Skeletal muscle satellite cell (primary cell): ENCODE data around the gene CD40.

ENCODE experiments used
- H3K27me3 ChIP-seq: 2 replicates; pipeline ENCODE4 v1.7.0; 2013; ENCODE audit warnings: low read length; ENCODE audit not compliant: control insufficient read depth, insufficient read depth
- H3K36me3 ChIP-seq: 2 replicates; pipeline ENCODE4 v1.7.0; 2013; ENCODE audit warnings: mild to moderate bottlenecking, control low read depth, low read length; ENCODE audit not compliant: insufficient read depth
- H3K4me1 ChIP-seq: 2 replicates; pipeline ENCODE4 v1.7.0; 2013; ENCODE audit warnings: low read length; ENCODE audit not compliant: control insufficient read depth, insufficient read depth
- H3K4me2 ChIP-seq: 2 replicates; pipeline ENCODE4 v1.7.0; 2013; ENCODE audit warnings: mild to moderate bottlenecking, low read length
- H3K4me3 ChIP-seq: 2 replicates; pipeline ENCODE4 v1.7.0; 2013; ENCODE audit warnings: low read length
- H3K9ac ChIP-seq: 2 replicates; pipeline ENCODE4 v1.7.0; 2013; ENCODE audit warnings: mild to moderate bottlenecking, low read depth, low read length, moderate library complexity
- H3K9me3 ChIP-seq: replicated peaks from 2 replicates; pipeline ENCODE4 v1.7.0; 2013; ENCODE audit warnings: mild to moderate bottlenecking, control low read depth, low read length

CD40 gene

DNA sequence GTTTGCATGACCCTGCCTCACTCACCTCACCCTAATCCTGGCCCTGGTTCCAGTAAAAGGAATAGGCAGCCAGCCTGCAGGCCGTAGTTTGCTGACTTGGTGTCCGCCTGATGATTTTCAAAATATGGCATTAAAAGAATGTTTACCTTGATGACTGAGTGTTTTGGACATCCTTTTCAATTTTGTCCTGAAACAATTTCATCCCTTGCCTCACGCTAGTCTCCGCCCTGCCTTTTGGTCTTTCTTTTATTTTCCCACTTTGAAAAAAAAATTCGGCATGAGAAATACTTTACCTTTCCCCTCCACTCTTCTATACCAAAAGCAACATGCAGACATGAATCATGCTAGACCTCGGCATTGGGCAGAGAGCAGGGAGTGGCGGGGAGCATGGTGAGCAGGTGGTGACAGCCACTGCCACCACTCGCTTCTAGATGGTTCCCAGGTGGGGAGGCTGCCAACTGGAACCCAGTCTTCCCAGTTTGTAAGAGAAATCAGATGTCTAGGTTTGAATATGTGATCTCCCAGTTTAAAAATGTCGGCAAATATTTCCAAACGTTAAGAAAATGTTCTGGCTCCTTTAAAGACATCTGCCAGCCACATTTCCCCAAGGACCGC is 9.4 kb downstream of the CD40 start:
- Histone ChIP-seq H3K36me3 (no peaks in the 10 kb centered on the region), H3K4me1 (no peaks in the 10 kb centered on the region), H3K4me3 (no peak overlapping the region), H3K9me3 (no peaks in the 10 kb centered on the region), H3K4me2 (no peak overlapping the region), H3K27me3 (peaks cover 59% of the 10 kb centered on the region), H3K9ac (no peak overlapping the region)

DNA sequence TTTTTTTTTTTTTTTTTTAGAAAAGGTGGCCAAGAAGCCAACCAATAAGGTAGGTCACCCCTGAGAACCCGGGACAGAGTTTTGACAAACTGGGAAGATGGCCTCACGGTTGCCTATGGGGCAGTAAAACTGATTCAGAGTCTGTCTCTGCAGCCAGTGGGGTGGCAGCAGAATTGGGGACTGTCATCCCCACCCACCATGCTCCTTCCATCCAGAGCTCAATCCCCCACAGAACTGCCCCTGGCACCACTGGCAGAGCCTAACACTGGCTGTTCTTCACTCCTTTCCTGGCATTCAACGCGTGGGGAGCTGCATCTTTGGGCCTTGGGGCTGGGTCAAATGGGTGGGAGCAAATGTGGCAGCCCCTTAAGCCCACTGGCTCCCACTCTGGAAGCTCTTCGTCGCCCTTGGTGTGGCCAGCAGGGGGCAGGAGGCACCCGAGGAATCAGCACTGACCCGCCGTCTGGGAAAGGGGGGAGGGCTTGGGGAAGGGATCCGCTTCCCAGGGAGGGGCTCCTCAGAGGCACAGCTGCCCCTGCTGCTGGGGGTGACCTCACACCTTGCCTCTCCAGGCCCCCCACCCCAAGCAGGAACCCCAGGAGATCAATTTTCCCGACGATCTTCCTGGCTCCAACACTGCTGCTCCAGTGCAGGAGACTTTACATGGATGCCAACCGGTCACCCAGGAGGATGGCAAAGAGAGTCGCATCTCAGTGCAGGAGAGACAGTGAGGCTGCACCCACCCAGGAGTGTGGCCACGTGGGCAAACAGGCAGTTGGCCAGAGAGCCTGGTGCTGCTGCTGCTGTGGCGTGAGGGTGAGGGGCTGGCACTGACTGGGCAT is 10.4 kb downstream of the CD40 start:
- Histone ChIP-seq H3K36me3 (no peaks in the 10 kb centered on the region), H3K27me3 (peaks cover 51% of the 10 kb centered on the region), H3K4me2 (no peak overlapping the region)

DNA sequence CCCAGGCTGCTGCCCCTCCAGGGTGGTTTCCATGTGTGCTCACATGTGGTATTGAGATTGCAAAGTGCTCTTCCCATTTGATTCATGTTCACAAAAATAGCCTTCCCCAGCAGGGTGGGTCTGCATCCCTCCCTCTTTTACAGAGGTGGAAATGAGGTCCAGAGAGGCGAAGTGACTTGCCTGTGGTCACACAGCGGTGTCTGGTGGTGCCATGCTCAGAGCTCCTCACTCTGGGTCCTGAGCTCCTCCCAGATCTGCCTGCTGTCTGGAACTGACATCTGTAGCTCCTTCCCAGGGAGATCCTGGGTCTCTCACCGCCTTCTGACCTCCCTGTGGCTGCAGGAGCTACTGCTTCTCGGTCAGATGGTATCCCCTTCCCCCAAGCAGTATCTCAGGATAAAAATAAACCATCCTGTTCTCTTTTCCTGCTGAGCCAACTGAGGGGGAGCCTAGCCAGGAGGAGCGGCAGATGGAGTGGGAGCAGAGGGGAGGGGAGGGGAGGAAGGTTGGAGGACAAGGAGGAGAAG is 11.9 kb downstream of the CD40 start:
- Histone ChIP-seq H3K27me3 (peaks cover 55% of the 10 kb centered on the region), H3K4me3 (no peak overlapping the region), H3K9me3 (no peaks in the 10 kb centered on the region), H3K36me3 (no peaks in the 10 kb centered on the region), H3K4me1 (no peaks in the 10 kb centered on the region), H3K9ac (no peak overlapping the region), H3K4me2 (no peak overlapping the region)

More for the DNA sequence above, 10.4 kb downstream of the CD40 start:
- H3K9ac ChIP-seq: no peak overlapping the region
- H3K4me1 ChIP-seq: no peaks in the 10 kb centered on the region
- H3K9me3 ChIP-seq: no peaks in the 10 kb centered on the region
- H3K4me3 ChIP-seq: no peak overlapping the region

DNA sequence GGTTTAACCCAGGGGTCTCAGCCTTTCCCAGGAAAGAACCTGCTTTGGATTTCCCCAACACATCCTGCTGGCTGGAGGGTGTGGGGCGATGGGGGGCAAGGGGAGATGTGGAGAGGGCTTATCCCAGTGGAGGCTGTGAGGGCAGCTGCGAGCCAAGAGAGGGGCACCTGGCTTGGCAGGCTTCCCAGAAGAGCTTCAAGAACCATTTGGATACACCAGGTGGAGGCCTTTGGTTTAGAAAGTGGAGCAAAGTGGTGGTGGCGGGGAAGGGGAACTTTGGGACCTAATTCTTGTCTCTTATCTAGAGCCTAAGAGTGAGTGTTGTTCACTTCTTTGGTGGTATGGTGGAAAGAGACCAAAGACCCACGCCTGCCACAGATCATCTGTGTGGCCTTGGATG is 12.4 kb downstream of the CD40 start:
- Histone ChIP-seq H3K4me1 (no peaks in the 10 kb centered on the region), H3K27me3 (peaks cover 56% of the 10 kb centered on the region), H3K4me3 (no peak overlapping the region), H3K4me2 (no peak overlapping the region), H3K9me3 (no peaks in the 10 kb centered on the region), H3K9ac (no peak overlapping the region), H3K36me3 (no peaks in the 10 kb centered on the region)

DNA sequence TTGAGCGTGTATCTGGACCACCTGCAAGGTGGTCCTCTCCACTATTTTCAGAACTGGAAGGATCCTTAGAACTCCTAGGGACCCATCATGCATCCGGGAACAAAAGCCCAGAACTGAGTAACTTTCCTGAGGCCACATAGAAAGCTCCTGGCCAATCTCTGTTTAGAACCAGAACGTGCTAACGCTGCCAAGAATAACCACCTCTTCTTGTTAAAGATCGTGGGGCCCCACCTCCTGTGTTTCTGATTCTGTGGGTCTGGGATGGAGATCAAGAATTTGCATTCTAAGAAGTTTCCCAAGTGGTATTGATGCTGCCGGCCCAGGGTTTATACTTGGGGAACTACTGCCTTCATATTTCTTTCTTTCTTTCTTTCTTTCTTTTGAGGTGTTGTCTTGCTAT is 13.3 kb downstream of the CD40 start:
- Histone ChIP-seq H3K9ac (no peak overlapping the region), H3K4me1 (no peaks in the 10 kb centered on the region), H3K36me3 (no peaks in the 10 kb centered on the region), H3K9me3 (no peaks in the 10 kb centered on the region), H3K27me3 (peaks cover 52% of the 10 kb centered on the region), H3K4me2 (no peak overlapping the region), H3K4me3 (no peak overlapping the region)

DNA sequence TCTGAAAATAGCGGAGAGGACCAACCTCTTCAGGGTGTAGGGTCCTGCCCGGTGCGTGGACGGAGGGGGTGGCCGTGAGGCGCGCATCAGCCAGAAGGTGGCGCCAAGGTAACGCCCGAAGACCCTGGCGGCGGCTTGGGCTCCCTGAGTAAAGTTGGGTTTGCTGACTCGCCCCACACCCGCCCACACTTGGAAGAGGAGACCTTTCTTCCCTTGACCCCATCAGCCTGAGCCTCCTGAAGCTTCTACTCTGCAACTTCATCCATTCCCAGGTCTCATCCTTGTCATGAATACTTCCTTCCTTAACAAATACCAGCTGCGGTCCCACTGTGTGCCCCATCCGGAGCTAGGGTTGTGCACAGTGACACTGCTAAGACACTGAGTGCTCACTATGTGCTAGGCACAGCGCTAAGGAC is 14.6 kb downstream of the CD40 start:
- Histone ChIP-seq H3K4me1 (no peaks in the 10 kb centered on the region), H3K4me3 (no peak overlapping the region), H3K27me3 (peaks cover 50% of the 10 kb centered on the region), H3K9ac (no peak overlapping the region), H3K4me2 (no peak overlapping the region), H3K9me3 (no peaks in the 10 kb centered on the region), H3K36me3 (no peaks in the 10 kb centered on the region)

DNA sequence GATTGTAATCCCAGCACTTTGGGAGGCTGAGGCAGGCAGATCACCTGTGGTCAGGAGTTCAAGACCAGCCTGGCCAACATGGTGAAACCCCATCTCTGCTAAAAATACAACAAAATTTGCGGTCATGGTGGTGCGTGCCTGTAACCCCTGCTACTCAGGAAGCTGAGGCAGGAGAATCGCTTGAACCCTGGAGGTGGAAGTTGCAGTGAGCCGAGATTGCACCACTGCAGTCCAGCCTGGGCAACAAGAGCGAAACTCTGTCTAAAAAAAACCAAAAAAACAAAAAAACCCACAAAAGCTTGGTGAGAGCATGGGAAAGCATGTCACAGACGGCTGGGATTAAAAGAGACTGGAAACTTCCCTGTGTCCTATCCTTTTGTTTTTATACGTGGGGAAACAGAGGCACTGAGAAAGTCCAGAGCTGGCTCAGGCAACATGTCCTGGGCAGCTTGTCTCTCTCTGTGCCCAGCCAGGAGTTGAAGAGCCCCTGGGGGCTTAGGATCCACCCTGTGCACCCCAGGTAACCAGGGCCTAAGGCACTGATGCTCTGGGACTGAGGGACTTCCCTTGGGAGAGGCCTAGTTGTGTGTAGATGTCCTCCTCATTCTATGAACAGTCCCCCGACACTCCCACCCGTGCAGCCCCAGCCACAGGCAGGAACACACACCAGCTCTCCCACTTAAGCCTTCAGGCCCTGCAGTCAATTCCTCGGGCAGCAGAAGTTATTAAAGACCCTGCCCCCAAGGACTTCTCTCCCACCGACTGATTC is 16.0 kb downstream of the CD40 start:
- no peak overlapping the region for H3K4me3 ChIP-seq
- H3K27me3 ChIP-seq: peaks cover 54% of the 10 kb centered on the region
- H3K4me1 ChIP-seq: no peaks in the 10 kb centered on the region
- no peaks in the 10 kb centered on the region for H3K36me3 ChIP-seq
- no peak overlapping the region for H3K9ac ChIP-seq
- H3K9me3 ChIP-seq: no peaks in the 10 kb centered on the region
- H3K4me2 ChIP-seq: no peak overlapping the region

DNA sequence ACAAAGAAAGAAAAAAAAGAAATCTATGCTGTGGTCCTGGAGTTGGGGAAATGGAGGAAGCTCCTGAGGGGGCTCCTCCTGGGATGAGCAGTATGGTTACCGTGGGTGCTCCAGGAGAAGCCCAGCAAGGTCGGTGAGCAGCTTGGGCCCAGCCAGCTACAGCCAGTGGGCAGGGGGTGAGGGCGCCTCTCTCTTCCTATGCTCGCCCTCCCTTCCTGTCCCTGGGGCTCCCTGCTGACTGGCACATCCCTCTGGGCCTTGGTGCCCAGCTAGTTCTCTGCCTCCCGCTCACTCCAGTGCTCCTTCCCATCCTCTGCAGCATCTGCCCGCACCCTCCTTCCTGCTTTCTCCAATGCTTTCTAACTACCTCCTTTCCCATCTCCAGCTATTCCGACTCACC is 16.6 kb downstream of the CD40 start:
- Histone ChIP-seq H3K4me2 (no peak overlapping the region), H3K27me3 (peaks cover 56% of the 10 kb centered on the region), H3K4me1 (no peaks in the 10 kb centered on the region), H3K4me3 (no peak overlapping the region), H3K9ac (no peak overlapping the region), H3K36me3 (no peaks in the 10 kb centered on the region), H3K9me3 (no peaks in the 10 kb centered on the region)

DNA sequence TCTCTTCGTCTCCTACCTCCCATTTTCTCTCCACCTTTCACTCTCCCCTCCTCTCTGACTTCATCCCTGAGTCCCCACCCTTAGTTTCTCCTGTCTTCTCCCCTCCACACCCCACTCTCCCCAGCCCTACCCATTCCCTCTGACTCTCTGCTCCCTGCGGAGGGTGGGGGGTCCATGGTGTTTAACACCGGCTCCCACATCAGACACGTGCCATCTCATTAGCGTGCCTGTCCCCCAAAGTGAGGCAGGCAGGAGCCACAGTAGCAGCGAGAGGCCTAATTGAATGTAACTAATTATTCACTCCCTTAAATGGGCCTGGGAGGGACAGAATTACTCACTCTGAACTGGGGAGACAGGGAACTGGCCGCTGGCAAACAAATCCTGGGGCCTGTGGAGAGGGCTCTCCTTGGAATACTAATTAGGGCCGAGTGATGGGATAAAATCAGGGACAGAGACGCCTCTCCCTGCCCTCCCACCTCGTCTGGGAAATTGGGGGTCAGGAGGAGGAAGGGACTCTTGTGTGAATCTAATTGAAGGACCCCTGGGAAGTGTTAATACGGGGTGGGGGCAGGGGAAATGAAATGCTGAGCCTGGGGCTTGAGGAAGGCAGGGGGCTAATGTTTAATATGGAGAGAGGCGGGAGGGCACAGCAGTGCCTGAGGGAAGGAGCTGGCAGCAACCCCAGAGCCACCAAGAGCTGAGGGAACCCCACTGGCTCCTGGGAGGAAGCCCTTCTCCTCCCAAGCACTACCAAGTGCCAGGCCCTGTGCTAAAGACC is 17.9 kb downstream of the CD40 start:
- Histone ChIP-seq H3K27me3 (peaks cover 58% of the 10 kb centered on the region), H3K9ac (no peak overlapping the region), H3K9me3 (no peaks in the 10 kb centered on the region), H3K4me2 (no peak overlapping the region), H3K4me1 (no peaks in the 10 kb centered on the region), H3K36me3 (no peaks in the 10 kb centered on the region), H3K4me3 (no peak overlapping the region)

DNA sequence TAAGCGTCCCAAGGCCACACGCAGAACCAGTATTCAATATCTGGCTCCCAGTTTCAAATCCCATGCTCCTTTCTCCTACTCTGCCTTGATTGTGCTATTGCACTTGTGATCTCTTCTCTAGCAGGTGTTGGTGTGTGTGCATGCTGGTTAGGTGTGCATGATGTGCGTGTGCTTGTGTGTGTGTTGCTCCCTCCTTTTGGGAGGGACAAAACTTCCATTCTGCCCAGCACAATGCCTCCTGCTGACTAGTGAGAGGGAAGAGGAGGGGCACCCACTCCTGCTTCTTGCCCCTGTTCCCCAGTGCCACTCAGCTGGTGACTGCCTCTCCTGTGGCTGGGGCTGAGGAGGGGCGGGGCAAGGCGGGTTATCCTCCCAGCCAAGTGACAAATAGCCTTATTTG is 19.7 kb downstream of the CD40 start:
- Histone ChIP-seq H3K36me3 (no peaks in the 10 kb centered on the region), H3K4me2 (no peak overlapping the region), H3K4me3 (no peak overlapping the region), H3K27me3 (peaks cover 68% of the 10 kb centered on the region), H3K9me3 (no peaks in the 10 kb centered on the region), H3K4me1 (no peaks in the 10 kb centered on the region), H3K9ac (no peak overlapping the region)
